AG08396 (cell line): Measurements from ENCODE around the gene BUB3.

ENCODE experiments used
- DNase-seq: peaks from one replicate; pipeline ENCODE4 v3.0.0; 2012; ENCODE audit warnings: low spot score, mixed read lengths

The BUB3 gene

GRCh38 chr10:123154092-123154710, at the start of gene BUB3:
Gene BUB3 (plus strand): TSS chr10:123154402. CDS start chr10:123154918, 516 bp downstream.
- peak; percentile 99 for DNase-seq

GRCh38 chr10:123109466-123109865, 44.7 kb upstream of the BUB3 start:
- no peak for DNase-seq

- DNase-seq, result no peak
Measured at GRCh38 chr10:123117644-123118417, 36.4 kb upstream of the BUB3 start.

- no peak for DNase-seq
Measured at GRCh38 chr10:123119081-123119480, 35.1 kb upstream of the BUB3 start.

GRCh38 chr10:123126246-123126645, 28.0 kb upstream of the BUB3 start:
- DNase-seq, result no peak

- DNase-seq, result no peak
Measured at GRCh38 chr10:123129618-123130271, 24.5 kb upstream of the BUB3 start.

- DNase-seq, result peak; percentile 93
Measured at GRCh38 chr10:123132576-123133477, 21.4 kb upstream of the BUB3 start.

GRCh38 chr10:123133541-123134342, 20.5 kb upstream of the BUB3 start:
- no peak for DNase-seq

- no peak for DNase-seq
Measured at GRCh38 chr10:123134343-123134914, 19.8 kb upstream of the BUB3 start.

GRCh38 chr10:123134915-123135414, 19.2 kb upstream of the BUB3 start:
- DNase-seq, result no peak

- DNase-seq, result peak; percentile 48
Measured at GRCh38 chr10:123135415-123136141, 18.6 kb upstream of the BUB3 start, which contains the start of gene HMX3. Gene HMX3 (plus strand): TSS chr10:123135970. CDS start chr10:123136051, 81 bp downstream.

- no peak for DNase-seq
Measured at GRCh38 chr10:123136221-123136805, 17.9 kb upstream of the BUB3 start.

- peak; percentile 38 for DNase-seq
Measured at GRCh38 chr10:123136806-123137642, 17.2 kb upstream of the BUB3 start.

- peak; percentile 5 for DNase-seq
Measured at GRCh38 chr10:123139165-123139520, 15.1 kb upstream of the BUB3 start.

GRCh38 chr10:123139521-123140163, 14.6 kb upstream of the BUB3 start:
- no peak for DNase-seq

- peak; percentile 8 for DNase-seq
Measured at GRCh38 chr10:123140164-123140982, 13.8 kb upstream of the BUB3 start.

GRCh38 chr10:123140983-123141390, 13.2 kb upstream of the BUB3 start:
- peak; percentile 3 for DNase-seq
